OCI-LY7 (cell line): Measurements from ENCODE around the gene HECW1.

ENCODE experiments used
- CTCF ChIP-seq: fragments of 200-600 bp; sonication (generic); conservative IDR thresholded peaks from 2 replicates; pipeline ENCODE4 v1.5.1; 2014; ENCODE audit warnings: mild to moderate bottlenecking, antibody characterized with exemption, low read length, moderate library complexity, mixed read lengths
- EZH2phosphoT487 ChIP-seq: fragments of 200-600 bp; sonication (generic); IDR thresholded peaks from 2 replicates; pipeline ENCODE4 v1.6.1; 2018; ENCODE audit warnings: low read depth, borderline replicate concordance, mild to moderate bottlenecking, mixed run types, antibody characterized with exemption, low read length, moderate library complexity, mixed read lengths

DNA sequence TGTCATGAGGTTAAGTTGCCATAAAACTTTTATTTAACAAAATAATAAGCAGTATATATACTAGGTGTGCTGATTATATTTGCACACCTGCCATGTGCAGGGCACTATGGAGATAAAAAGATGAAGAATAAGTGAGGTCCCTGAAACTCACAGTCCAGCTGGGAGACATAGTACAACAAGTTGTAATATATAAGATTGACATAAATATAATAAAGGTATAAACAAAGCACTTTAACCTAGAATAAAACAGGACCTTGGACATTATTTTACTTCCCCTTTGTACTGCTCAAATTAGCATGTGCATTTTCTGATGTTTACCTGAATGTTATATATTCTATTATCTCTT is 476.7 kb downstream of the HECW1 start:
- TF ChIP-seq CTCF, result no peak
- no peak for TF ChIP-seq EZH2phosphoT487
